GM21360 (cell line): Measurements from ENCODE around the gene FAM13A.
A peak's percentile ranks its signal among the peaks of the same experiment; 100 is the strongest.

ENCODE experiments used
- ATAC-seq: cut with Tn5 transposase; IDR thresholded peaks from one replicate; pipeline ENCODE4 v1.9.1; 2021; ENCODE audit warnings: mild to moderate bottlenecking, moderate library complexity; ENCODE audit not compliant: unreplicated experiment

FAM13A gene

GRCh38 chr4:88754796-88755195, 302.2 kb downstream of the FAM13A start:
- ATAC-seq: no peak

GRCh38 chr4:88753658-88754571, 303.1 kb downstream of the FAM13A start:
- ATAC-seq: no peak

GRCh38 chr4:88752754-88753153, 304.2 kb downstream of the FAM13A start:
- no peak for ATAC-seq

- no peak for ATAC-seq
Observed at GRCh38 chr4:88752076-88752463, 304.9 kb downstream of the FAM13A start.

- ATAC-seq: no peak
Observed at GRCh38 chr4:88751258-88752075, 305.5 kb downstream of the FAM13A start.

GRCh38 chr4:88750369-88750768, 306.6 kb downstream of the FAM13A start:
- ATAC-seq: no peak

GRCh38 chr4:88747351-88747750, 309.6 kb downstream of the FAM13A start:
- ATAC-seq: no peak

GRCh38 chr4:88746206-88746605, 310.8 kb downstream of the FAM13A start:
- ATAC-seq: no peak

GRCh38 chr4:88745581-88746163, 311.3 kb downstream of the FAM13A start:
- ATAC-seq: no peak

- ATAC-seq: no peak
Observed at GRCh38 chr4:88745175-88745574, 311.8 kb downstream of the FAM13A start.

- ATAC-seq: no peak
Observed at GRCh38 chr4:88744609-88745008, 312.4 kb downstream of the FAM13A start.

- ATAC-seq: no peak
Observed at GRCh38 chr4:88743696-88744095, 313.3 kb downstream of the FAM13A start.

GRCh38 chr4:88742561-88742960, 314.4 kb downstream of the FAM13A start:
- no peak for ATAC-seq

GRCh38 chr4:88738180-88738579, 318.8 kb downstream of the FAM13A start:
- ATAC-seq: no peak

GRCh38 chr4:88737307-88737941, 319.6 kb downstream of the FAM13A start:
- peak; percentile 98 for ATAC-seq

- no peak for ATAC-seq
Observed at GRCh38 chr4:88736264-88736663, 320.7 kb downstream of the FAM13A start.

GRCh38 chr4:88735564-88735963, 321.4 kb downstream of the FAM13A start:
- ATAC-seq: no peak

- ATAC-seq: no peak
Observed at GRCh38 chr4:88734403-88734949, 322.5 kb downstream of the FAM13A start.

GRCh38 chr4:88732714-88733368, 324.1 kb downstream of the FAM13A start:
- ATAC-seq: no peak

GRCh38 chr4:88731381-88731780, 325.6 kb downstream of the FAM13A start:
- no peak for ATAC-seq
